ENCODE measurements around the gene MTHFD1L. TPM values are rescaled to one million over a fixed set of nuclear protein-coding genes. Genes with fewer than 3 reads are reported as not detected.

The MTHFD1L gene
- total RNA-seq, 4 donors from 2014 or later = 4.3 to 23.1 (median 4.7) TPM

DNA sequence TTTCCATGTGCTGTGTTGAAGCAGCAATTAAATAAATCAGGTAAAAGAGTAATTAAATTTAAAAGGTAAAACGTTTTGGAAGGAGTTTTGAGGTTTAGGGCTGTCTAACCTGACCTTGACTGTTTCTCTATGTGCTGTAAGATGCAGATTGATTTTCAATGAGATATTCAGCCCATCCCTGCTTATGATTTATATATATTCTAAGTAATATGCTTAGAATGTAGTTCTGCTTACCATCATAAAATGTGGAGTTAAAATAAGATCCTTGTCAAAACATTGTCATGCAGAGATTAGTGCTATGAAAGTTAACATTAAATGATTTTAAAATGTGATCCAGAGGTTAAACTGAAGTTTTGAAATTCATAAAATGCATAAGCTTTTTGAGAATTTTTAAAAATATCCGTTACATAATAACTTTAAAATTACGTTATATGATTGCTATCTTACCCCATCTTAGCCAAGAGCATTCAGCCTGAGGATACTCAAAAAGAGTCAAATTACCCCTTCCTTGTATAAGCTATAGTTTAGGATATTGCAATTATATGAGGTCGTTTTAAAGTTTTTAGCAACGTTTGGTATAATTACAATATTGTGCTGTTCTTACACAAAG lies 122.5 kb downstream of the MTHFD1L start:
- H3K36me3 ChIP-seq = no peaks in the 10 kb centered on the region
- no peak for TF ChIP-seq POLR2A (IDR thresholded peaks at IDR 0.05)
- H3K27me3 ChIP-seq = no peaks in the 10 kb centered on the region
- no peaks in the 10 kb centered on the region for H3K4me1 ChIP-seq
- DNase-seq = no peak
- H3K27ac ChIP-seq = no peak overlapping the region
- no peaks in the 10 kb centered on the region for H3K9me3 ChIP-seq
- no peak overlapping the region for H3K4me3 ChIP-seq

DNA sequence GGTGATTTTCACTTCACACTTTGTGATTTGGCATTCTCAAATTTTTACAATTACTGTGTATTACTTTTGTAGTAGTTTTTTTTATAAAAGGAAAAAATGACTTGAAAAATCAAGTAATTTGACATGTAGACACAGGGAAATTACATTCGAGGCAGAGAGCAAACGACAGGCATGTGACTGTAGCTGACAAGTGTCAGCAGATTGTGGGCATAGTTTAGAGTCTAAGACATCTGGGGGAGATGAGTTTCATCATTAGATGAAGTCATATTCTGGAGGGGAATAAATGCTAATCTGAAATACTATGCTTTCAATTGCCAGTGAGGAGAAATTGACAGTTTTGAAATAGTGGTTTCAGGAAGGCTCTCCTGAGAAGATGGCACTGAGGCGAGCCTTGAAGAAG lies 126.0 kb downstream of the MTHFD1L start:
- TF ChIP-seq, protein P1, sequence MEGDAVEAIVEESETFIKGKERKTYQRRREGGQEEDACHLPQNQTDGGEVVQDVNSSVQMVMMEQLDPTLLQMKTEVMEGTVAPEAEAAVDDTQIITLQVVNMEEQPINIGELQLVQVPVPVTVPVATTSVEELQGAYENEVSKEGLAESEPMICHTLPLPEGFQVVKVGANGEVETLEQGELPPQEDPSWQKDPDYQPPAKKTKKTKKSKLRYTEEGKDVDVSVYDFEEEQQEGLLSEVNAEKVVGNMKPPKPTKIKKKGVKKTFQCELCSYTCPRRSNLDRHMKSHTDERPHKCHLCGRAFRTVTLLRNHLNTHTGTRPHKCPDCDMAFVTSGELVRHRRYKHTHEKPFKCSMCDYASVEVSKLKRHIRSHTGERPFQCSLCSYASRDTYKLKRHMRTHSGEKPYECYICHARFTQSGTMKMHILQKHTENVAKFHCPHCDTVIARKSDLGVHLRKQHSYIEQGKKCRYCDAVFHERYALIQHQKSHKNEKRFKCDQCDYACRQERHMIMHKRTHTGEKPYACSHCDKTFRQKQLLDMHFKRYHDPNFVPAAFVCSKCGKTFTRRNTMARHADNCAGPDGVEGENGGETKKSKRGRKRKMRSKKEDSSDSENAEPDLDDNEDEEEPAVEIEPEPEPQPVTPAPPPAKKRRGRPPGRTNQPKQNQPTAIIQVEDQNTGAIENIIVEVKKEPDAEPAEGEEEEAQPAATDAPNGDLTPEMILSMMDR (IDR thresholded peaks at IDR 0.05) = no peak
- no peak for TF ChIP-seq POLR2A (IDR thresholded peaks at IDR 0.05)
- no peaks in the 10 kb centered on the region for H3K36me3 ChIP-seq
- no peak for DNase-seq
- no peak overlapping the region for H3K27ac ChIP-seq
- no peaks in the 10 kb centered on the region for H3K4me1 ChIP-seq
- no peak overlapping the region for H3K4me3 ChIP-seq
- no peaks in the 10 kb centered on the region for H3K9me3 ChIP-seq
- H3K27me3 ChIP-seq = no peaks in the 10 kb centered on the region

DNA sequence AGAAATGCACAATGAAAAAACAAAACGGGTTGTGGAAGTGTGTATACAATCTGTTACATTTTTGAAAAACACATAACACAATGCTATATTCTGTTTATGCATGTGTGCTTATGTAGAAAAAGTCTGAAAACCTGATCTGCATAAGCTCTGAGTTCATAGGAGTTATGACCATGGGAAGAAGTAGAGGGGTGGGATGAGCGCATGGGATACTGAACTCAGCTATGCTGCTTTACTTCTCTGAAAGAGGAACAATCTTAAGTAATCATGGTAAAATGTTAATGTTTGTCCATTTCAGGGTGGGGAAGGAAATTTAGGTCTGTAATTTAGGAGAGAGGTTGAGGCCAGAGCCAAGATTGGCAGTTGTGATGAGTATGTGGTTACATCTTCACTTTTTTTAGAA lies 126.8 kb downstream of the MTHFD1L start:
- no peak for TF ChIP-seq POLR2A (IDR thresholded peaks at IDR 0.05)
- TF ChIP-seq, protein P1 (IDR thresholded peaks at IDR 0.05) = no peak
- Histone ChIP-seq H3K27ac (no peak overlapping the region), H3K4me3 (no peak overlapping the region), H3K27me3 (no peaks in the 10 kb centered on the region), H3K9me3 (no peaks in the 10 kb centered on the region), H3K4me1 (no peaks in the 10 kb centered on the region), H3K36me3 (no peaks in the 10 kb centered on the region)
- no peak for DNase-seq

DNA sequence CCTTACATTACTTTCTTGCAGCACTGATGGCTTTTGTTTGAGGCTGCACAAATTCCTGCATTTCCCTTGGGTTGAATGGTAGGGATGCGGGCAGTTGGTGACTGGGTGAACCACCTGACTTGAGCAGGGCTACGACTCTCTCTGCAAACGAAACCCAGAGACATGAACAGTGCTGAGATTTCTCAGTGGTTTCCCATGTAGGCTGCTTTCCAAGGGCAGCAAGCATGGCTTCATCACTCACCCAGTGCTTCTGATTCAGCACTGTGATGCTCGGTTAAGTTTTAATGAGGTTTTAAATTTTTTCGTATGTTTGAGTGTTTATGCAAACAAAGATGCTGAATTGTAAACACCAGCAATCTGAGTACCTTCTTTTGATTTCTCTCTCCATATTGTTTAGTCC lies 127.2 kb downstream of the MTHFD1L start:
- no peaks in the 10 kb centered on the region for H3K36me3 ChIP-seq
- H3K9me3 ChIP-seq = no peaks in the 10 kb centered on the region
- no peaks in the 10 kb centered on the region for H3K4me1 ChIP-seq
- H3K27ac ChIP-seq = no peak overlapping the region
- no peaks in the 10 kb centered on the region for H3K27me3 ChIP-seq
- H3K4me3 ChIP-seq = no peak overlapping the region
- TF ChIP-seq POLR2A (IDR thresholded peaks at IDR 0.05) = no peak
- TF ChIP-seq, protein P1 (IDR thresholded peaks at IDR 0.05) = no peak
- DNase-seq = no peak

DNA sequence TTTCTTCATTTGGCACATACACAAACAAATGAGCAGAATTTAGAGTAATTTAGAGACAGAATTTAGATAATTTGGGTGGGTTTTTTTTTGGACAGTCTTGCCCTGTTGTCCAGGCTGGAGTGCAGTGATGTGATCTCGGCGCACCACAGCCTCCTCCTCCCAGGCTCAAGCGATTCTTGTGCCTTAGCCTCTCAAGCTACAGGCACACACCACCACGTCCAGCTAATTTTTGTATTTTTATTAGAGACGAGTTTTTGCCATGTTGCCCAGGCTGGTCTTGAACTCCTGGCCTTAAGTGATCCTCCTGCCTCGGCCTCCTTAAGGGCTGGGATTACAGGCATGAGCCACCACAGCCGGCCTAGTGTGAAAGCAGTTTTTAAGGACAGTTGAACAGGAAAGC lies 127.8 kb downstream of the MTHFD1L start:
- Histone ChIP-seq H3K27me3 (no peaks in the 10 kb centered on the region), H3K9me3 (no peaks in the 10 kb centered on the region), H3K4me3 (no peak overlapping the region), H3K27ac (no peak overlapping the region), H3K36me3 (no peaks in the 10 kb centered on the region), H3K4me1 (no peaks in the 10 kb centered on the region)
- DNase-seq = no peak
- no peak for TF ChIP-seq POLR2A (IDR thresholded peaks at IDR 0.05)
- TF ChIP-seq, protein P1 (IDR thresholded peaks at IDR 0.05) = no peak

DNA sequence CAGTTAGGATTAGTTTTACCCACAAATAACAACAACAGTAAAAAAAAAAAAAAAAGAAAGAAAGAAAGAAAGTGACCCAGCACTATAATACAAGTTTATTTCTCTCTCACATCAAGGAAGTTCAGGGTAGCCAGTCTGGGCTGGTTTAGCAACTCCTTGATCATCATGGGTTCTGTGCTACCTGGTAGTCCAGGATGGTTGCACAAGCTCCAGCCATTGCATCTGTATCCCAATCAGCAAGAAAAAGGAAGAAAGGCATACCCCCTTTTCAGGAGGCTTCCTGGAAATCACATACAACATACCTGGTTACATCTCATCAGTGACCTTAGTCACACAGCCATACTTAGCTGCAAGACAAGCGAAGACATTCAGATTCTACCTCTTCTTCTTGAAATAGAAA lies 128.5 kb downstream of the MTHFD1L start:
- H3K27ac ChIP-seq = no peak overlapping the region
- no peak overlapping the region for H3K4me3 ChIP-seq
- H3K36me3 ChIP-seq = no peaks in the 10 kb centered on the region
- no peak for DNase-seq
- H3K9me3 ChIP-seq = no peaks in the 10 kb centered on the region
- H3K27me3 ChIP-seq = no peaks in the 10 kb centered on the region
- H3K4me1 ChIP-seq = no peaks in the 10 kb centered on the region
- TF ChIP-seq, protein P1 (IDR thresholded peaks at IDR 0.05) = no peak
- no peak for TF ChIP-seq POLR2A (IDR thresholded peaks at IDR 0.05)

All from Peyer's patch (tissue), 4 donors.